ENCODE measurements around the gene PCMT1.

DNA sequence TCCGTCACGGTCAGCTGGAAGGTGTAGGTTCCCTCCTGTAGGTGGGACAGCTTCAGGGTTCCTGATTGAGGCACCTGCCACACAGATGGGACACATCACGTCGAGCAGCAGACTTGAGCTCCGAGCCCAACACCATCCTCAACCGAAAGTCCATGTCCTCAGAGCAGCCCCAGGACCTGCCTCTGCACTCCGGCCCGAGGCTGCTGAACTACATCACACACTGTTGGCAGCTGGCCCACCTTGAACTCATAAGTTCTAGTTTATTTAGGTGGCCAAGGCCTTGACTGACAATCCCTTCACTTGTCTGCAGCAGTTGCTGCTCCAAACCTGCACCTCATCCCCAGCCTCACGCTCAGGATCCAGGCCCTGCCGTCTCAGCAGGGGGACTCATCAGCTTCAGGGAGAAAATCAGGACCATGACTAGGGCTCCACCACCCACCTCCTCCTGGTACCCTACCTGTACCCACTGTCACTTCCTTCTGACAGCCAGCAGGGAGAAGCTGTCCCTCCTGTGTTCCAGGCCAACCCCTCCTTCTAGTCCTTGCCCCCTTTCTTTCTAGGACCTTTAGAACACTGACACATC lies 93.6 kb downstream of the PCMT1 start:
- TF ChIP-seq, protein P1, sequence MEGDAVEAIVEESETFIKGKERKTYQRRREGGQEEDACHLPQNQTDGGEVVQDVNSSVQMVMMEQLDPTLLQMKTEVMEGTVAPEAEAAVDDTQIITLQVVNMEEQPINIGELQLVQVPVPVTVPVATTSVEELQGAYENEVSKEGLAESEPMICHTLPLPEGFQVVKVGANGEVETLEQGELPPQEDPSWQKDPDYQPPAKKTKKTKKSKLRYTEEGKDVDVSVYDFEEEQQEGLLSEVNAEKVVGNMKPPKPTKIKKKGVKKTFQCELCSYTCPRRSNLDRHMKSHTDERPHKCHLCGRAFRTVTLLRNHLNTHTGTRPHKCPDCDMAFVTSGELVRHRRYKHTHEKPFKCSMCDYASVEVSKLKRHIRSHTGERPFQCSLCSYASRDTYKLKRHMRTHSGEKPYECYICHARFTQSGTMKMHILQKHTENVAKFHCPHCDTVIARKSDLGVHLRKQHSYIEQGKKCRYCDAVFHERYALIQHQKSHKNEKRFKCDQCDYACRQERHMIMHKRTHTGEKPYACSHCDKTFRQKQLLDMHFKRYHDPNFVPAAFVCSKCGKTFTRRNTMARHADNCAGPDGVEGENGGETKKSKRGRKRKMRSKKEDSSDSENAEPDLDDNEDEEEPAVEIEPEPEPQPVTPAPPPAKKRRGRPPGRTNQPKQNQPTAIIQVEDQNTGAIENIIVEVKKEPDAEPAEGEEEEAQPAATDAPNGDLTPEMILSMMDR (conservative IDR thresholded peaks at IDR 0.05; ENCODE audit: low read length), result no peak
- TF ChIP-seq EZH2phosphoT487 (IDR thresholded peaks at IDR 0.05; ENCODE audit: borderline replicate concordance, low read depth, low read length), result no peak

Measured in OCI-LY7 (cell line).